CD8-positive, alpha-beta memory T cell (primary cell): ENCODE data around the gene NFIC. TPM values are rescaled to one million over a fixed set of nuclear protein-coding genes. Genes with fewer than 3 reads are reported as not detected.
"Not testable (repeated sequence)": the region's sequence is repeated elsewhere in the genome, so short reads cannot be mapped to it uniquely, and the experiment has no call there.

ENCODE experiments used
- CTCF ChIA-PET: fragments of 350-600 bp; sonication (Branson Sonifier 250); formaldehyde crosslinking; loops from one replicate; lab custom pipeline; 2021; ENCODE audit warnings: antibody characterized with exemption; lab: Charles Lee
- POLR2A ChIA-PET: fragments of 350-600 bp; sonication (Branson Sonifier 250); formaldehyde crosslinking; loops from one replicate; lab custom pipeline; 2021; ENCODE audit warnings: antibody characterized with exemption; lab: Charles Lee
- DNase-seq, 5 donors: peaks; one replicate each; pipeline versions ENCODE4 v3.0.0 to v3.0.0-alpha.2; 2020 to 2022; ENCODE audit warnings: mixed read lengths in 1 of 5
- H3K27ac ChIP-seq: one replicate; pipeline ENCODE4 v1.7.0; 2013; ENCODE audit warnings: low read depth, mild to moderate bottlenecking, low read length, moderate library complexity
- H3K27me3 ChIP-seq: 2 replicates; pipeline ENCODE4 v1.7.0; 2013; ENCODE audit warnings: low read length, mild to moderate bottlenecking; ENCODE audit not compliant: insufficient read depth, poor library complexity, severe bottlenecking
- H3K36me3 ChIP-seq: 2 replicates; pipeline ENCODE4 v1.7.0; 2013; ENCODE audit warnings: mild to moderate bottlenecking, low read length, moderate library complexity; ENCODE audit not compliant: insufficient read depth
- H3K4me1 ChIP-seq: 2 replicates; pipeline ENCODE4 v1.7.0; 2013; ENCODE audit warnings: mild to moderate bottlenecking, low read length, moderate library complexity; ENCODE audit not compliant: insufficient read depth
- H3K4me3 ChIP-seq: 2 replicates; pipeline ENCODE4 v1.7.0; 2013; ENCODE audit warnings: mild to moderate bottlenecking, low read length
- H3K9me3 ChIP-seq: 2 replicates; pipeline ENCODE4 v1.7.0; 2013; ENCODE audit warnings: mild to moderate bottlenecking, low read length
- H3K27ac Mint-ChIP-seq, 8 donors: one replicate each; pipeline ENCODE4 v1.8.0; 2020 to 2021; ENCODE audit warnings: mixed read lengths in 8 of 8, mild to moderate bottlenecking in 6 of 8, inconsistent platforms in 3 of 8, moderate library complexity in 3 of 8
- H3K27me3 Mint-ChIP-seq, 2 donors: one replicate each; pipeline ENCODE4 v1.8.0; 2020 to 2021; ENCODE audit warnings: mixed read lengths in 2 of 2, mild to moderate bottlenecking in 1 of 2, moderate library complexity in 1 of 2
- H3K36me3 Mint-ChIP-seq, 3 donors: one replicate each; pipeline ENCODE4 v1.8.0; 2020 to 2021; ENCODE audit warnings: mixed read lengths in 3 of 3, inconsistent platforms in 1 of 3, mild to moderate bottlenecking in 1 of 3
- H3K4me1 Mint-ChIP-seq, 3 donors: one replicate each; pipeline ENCODE4 v1.8.0; 2020 to 2021; ENCODE audit warnings: mixed read lengths in 3 of 3, inconsistent platforms in 1 of 3, mild to moderate bottlenecking in 1 of 3
- H3K4me3 Mint-ChIP-seq, 7 donors: one replicate each; pipeline ENCODE4 v1.8.0; 2020 to 2021; ENCODE audit warnings: mixed read lengths in 7 of 7, mild to moderate bottlenecking in 6 of 7, moderate library complexity in 4 of 7, inconsistent platforms in 2 of 7
- H3K9me3 Mint-ChIP-seq, 5 donors: one replicate each; pipeline ENCODE4 v1.8.0; 2020 to 2022; ENCODE audit warnings: mixed read lengths in 5 of 5, mild to moderate bottlenecking in 3 of 5, moderate library complexity in 2 of 5, inconsistent platforms in 1 of 5
- polyA plus RNA-seq: library from polyadenylated mRNA; unstranded; fragments of 300-500 nt; fragmentation: Illumina TruSeq; gene quantifications from one replicate; pipeline ENCODE4 v1.2.3, GENCODE V29; 2021
- total RNA-seq, 2 experiments: library from RNA; stranded (reverse); gene quantifications; one replicate each; pipeline ENCODE4 v1.2.3, GENCODE V29; 2021

The NFIC gene
- total and polyA plus RNA-seq, 3 experiments from 2014 or later: 16.1 to 19.4 (median 17.8) TPM

GRCh38 chr19:3450796-3451411 is 84.5 kb downstream of the NFIC start:
- POLR2A ChIA-PET: interaction anchor here (0.7 kb wide), 1 partner anchor 86 kb away, joined by 3 read pairs; no protein-coding TSS in a partner anchor
- Histone ChIP-seq H3K36me3 (peaks cover 9% of the 10 kb centered on the region), H3K4me3 (no peak overlapping the region), H3K27ac (no peak overlapping the region), H3K4me1 (no peaks in the 10 kb centered on the region), H3K27me3 (no peaks in the 10 kb centered on the region), H3K9me3 (no peaks in the 10 kb centered on the region)
- Mint-ChIP-seq H3K4me3 (no peak overlapping the region), H3K9me3 (no peaks in the 10 kb centered on the region), H3K27ac (peak overlapping the region in 2 of 8 donors; percentile 28 to 43), H3K36me3 (peaks cover 3 to 44% (median 3%) of the 10 kb centered on the region in 3 donors), H3K27me3 (no peaks in the 10 kb centered on the region), H3K4me1 (no peaks in the 10 kb centered on the region)
- DNase-seq: no peak
- CTCF ChIA-PET: no interaction called here

DNA sequence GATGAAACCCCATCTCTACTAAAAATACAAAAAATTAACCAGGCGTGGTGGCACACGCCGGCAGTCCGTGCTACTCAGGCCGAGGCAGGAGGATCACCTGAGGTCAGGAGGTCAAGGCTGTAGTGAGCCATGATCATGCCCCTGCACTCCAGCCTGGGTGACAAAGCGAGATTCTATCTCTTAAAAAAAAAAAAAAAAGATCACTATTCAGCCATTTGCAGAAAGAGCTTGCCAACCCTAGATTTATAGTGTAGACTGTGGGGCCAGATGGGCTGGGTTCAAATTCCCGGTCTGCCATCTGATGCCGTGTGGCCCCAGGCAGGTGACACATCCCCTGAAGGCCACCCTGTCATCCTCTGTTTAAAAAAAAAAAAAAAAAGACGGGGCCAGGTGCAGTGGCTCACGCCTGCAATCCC is 85.1 kb downstream of the NFIC start:
- no peak overlapping the region for H3K4me3 ChIP-seq
- no peaks in the 10 kb centered on the region for H3K4me1 ChIP-seq
- H3K9me3 ChIP-seq: no peaks in the 10 kb centered on the region
- Mint-ChIP-seq H3K4me3 (no peak overlapping the region), H3K9me3 (no peaks in the 10 kb centered on the region), H3K27me3 (no peaks in the 10 kb centered on the region), H3K4me1 (no peaks in the 10 kb centered on the region), H3K27ac (no peak overlapping the region), H3K36me3 (peaks cover 3 to 41% (median 3%) of the 10 kb centered on the region in 3 donors)
- POLR2A ChIA-PET: no interaction called here
- DNase-seq: no peak
- no peak overlapping the region for H3K27ac ChIP-seq
- no peaks in the 10 kb centered on the region for H3K27me3 ChIP-seq
- CTCF ChIA-PET: no interaction called here
- H3K36me3 ChIP-seq: peaks cover 9% of the 10 kb centered on the region

DNA sequence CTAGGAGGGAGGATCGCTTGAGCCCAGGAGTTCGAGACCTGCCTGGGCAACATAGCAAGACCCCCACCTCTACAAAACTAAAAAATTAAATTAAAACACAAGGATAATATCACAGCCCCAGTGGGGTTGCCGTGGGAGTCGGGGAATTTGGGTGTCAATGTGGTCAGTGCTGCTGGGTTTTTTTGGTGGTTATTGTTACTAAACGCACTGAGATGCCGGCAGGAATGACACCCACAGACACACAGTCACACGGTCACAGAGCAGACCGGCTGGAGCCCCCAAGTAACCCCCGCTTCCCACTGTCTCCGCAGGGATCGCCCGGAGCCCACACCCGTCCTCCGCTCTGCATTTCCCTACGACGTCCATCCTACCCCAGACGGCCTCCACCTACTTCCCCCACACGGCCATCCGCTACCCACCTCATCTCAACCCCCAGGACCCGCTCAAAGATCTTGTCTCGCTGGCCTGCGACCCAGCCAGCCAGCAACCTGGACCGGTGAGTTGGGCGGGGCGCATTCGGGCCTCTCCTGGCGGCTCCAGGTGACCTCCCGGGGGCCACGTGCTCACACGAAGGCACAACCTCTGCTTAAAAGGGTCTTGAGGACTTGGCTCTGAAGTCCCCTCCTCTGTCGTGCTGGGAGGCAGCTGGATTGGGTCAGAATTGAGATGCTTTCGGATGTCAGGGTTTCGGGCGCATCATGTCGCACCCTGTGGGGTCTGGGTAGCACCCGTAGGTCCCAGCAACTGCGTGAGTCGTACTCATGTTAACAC is 86.0 kb downstream of the NFIC start:
- H3K27ac ChIP-seq: no peak overlapping the region
- no peak for DNase-seq
- H3K36me3 ChIP-seq: peaks cover 9% of the 10 kb centered on the region
- Mint-ChIP-seq H3K36me3 (peaks cover 3 to 41% (median 3%) of the 10 kb centered on the region in 3 donors), H3K4me3 (no peak overlapping the region), H3K4me1 (no peaks in the 10 kb centered on the region), H3K27ac (no peak overlapping the region), H3K27me3 (no peaks in the 10 kb centered on the region), H3K9me3 (no peaks in the 10 kb centered on the region)
- CTCF ChIA-PET: no interaction called here
- no peaks in the 10 kb centered on the region for H3K4me1 ChIP-seq
- H3K4me3 ChIP-seq: no peak overlapping the region
- no peaks in the 10 kb centered on the region for H3K9me3 ChIP-seq
- no peaks in the 10 kb centered on the region for H3K27me3 ChIP-seq
- POLR2A ChIA-PET: no interaction called here

DNA sequence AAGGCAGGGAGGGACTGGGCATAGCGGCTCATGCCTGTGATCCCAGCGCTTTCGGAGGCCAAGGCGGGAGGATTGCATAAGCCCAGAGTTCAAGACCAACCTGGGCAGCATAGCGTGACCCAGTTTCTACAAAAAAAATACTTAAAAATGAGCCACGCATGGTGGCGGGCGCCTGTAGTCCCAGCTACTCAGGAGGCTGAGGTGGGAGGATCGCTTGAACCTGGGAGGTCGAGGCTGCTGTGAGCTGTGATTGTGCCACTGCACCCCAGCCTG is 86.5 kb downstream of the NFIC start:
- H3K36me3 ChIP-seq, DNase-seq, POLR2A ChIA-PET, H3K9me3 ChIP-seq, CTCF ChIA-PET, H3K27me3 Mint-ChIP-seq, H3K27ac Mint-ChIP-seq, H3K27ac ChIP-seq, H3K4me3 Mint-ChIP-seq, H3K4me1 ChIP-seq, H3K27me3 ChIP-seq, H3K4me3 ChIP-seq, H3K9me3 Mint-ChIP-seq, H3K4me1 Mint-ChIP-seq: not testable (repeated sequence)
- H3K36me3 Mint-ChIP-seq: peaks cover 3 to 41% (median 3%) of the 10 kb centered on the region in 3 donors

GRCh38 chr19:3453840-3454239 is 87.5 kb downstream of the NFIC start:
- Histone ChIP-seq H3K36me3 (peaks cover 9% of the 10 kb centered on the region), H3K4me3 (no peak overlapping the region), H3K4me1 (no peaks in the 10 kb centered on the region), H3K9me3 (no peaks in the 10 kb centered on the region), H3K27ac (no peak overlapping the region), H3K27me3 (no peaks in the 10 kb centered on the region)
- POLR2A ChIA-PET: no interaction called here
- Mint-ChIP-seq H3K4me1 (no peaks in the 10 kb centered on the region), H3K36me3 (peaks cover 3 to 41% (median 3%) of the 10 kb centered on the region in 3 donors), H3K4me3 (no peak overlapping the region), H3K9me3 (no peaks in the 10 kb centered on the region), H3K27ac (no peak overlapping the region), H3K27me3 (no peaks in the 10 kb centered on the region)
- DNase-seq: no peak
- CTCF ChIA-PET: no interaction called here

GRCh38 chr19:3454656-3455392 is 88.4 kb downstream of the NFIC start:
- Mint-ChIP-seq H3K9me3 (no peaks in the 10 kb centered on the region), H3K27me3 (no peaks in the 10 kb centered on the region), H3K27ac (no peak overlapping the region), H3K36me3 (peaks cover 3 to 39% (median 3%) of the 10 kb centered on the region in 3 donors), H3K4me1 (peaks cover 0 to 3% (median 0%) of the 10 kb centered on the region in 3 donors), H3K4me3 (no peak overlapping the region)
- Histone ChIP-seq H3K4me1 (no peaks in the 10 kb centered on the region), H3K9me3 (no peaks in the 10 kb centered on the region), H3K27me3 (no peaks in the 10 kb centered on the region), H3K27ac (no peak overlapping the region), H3K36me3 (peaks cover 9% of the 10 kb centered on the region), H3K4me3 (no peak overlapping the region)
- ChIA-PET CTCF (no interaction called here), POLR2A (no interaction called here)
- DNase-seq: no peak

DNA sequence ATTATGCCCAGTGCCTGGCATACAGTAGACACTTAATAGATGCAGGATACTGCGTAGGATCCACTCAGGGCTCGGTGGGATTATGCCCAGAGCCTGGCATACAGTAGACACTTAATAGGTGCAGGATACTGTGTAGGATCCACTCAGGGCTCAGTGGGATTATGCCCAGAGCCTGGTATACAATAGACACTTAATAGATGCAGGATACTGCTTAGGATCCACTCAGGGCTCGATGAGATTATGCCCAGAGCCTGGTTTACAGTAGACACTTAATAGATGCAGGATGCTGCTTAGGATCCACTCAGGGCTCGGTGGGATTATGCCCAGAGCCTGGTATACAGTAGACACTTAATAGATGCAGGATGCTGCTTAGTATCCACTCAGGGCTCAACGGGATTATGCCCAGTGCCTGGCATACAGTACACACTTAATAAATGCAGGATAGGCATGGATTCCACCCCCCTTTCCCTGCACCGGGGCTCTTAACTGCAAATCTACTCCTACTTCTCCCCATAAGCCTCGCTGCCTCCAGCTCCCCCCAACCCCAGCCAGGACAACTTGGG is 89.1 kb downstream of the NFIC start:
- no peaks in the 10 kb centered on the region for H3K9me3 Mint-ChIP-seq
- H3K27me3 Mint-ChIP-seq: no peaks in the 10 kb centered on the region
- ChIA-PET CTCF (no interaction called here), POLR2A (no interaction called here)
- Histone ChIP-seq H3K4me1 (no peaks in the 10 kb centered on the region), H3K36me3 (peaks cover 9% of the 10 kb centered on the region), H3K4me3 (no peak overlapping the region), H3K27ac (no peak overlapping the region), H3K9me3 (no peaks in the 10 kb centered on the region), H3K27me3 (no peaks in the 10 kb centered on the region)
- H3K4me3 Mint-ChIP-seq: no peak overlapping the region
- H3K27ac Mint-ChIP-seq: peak overlapping the region in 1 of 8 donors; percentile 50
- peaks cover 3 to 39% (median 3%) of the 10 kb centered on the region in 3 donors for H3K36me3 Mint-ChIP-seq
- H3K4me1 Mint-ChIP-seq: peaks cover 0 to 3% (median 0%) of the 10 kb centered on the region in 3 donors
- DNase-seq: no peak
